H9 (cell line): ENCODE measurements around the gene ANKRD35. TPM values are rescaled to one million over a fixed set of nuclear protein-coding genes. Genes with fewer than 3 reads are reported as not detected.
A peak's percentile ranks its signal among the peaks of the same experiment; 100 is the strongest.

Source experiments
- DNase-seq: peaks from one replicate; pipeline ENCODE4 v3.0.0-alpha.2; 2017
- H2AFZ ChIP-seq: one replicate; pipeline ENCODE4 v1.6.1; 2013; ENCODE audit warnings: mild to moderate bottlenecking, low read length, control low read depth, moderate library complexity
- H2AK5ac ChIP-seq: 2 replicates; pipeline ENCODE4 v1.6.1; 2013; ENCODE audit warnings: low read length, control low read depth, mixed read lengths; ENCODE audit not compliant: insufficient read length
- H2BK120ac ChIP-seq: one replicate; pipeline ENCODE4 v1.6.1; 2013; ENCODE audit warnings: low read depth, mild to moderate bottlenecking, low read length, control low read depth, inconsistent platforms; ENCODE audit not compliant: poor library complexity, severe bottlenecking
- H2BK12ac ChIP-seq: 2 replicates; pipeline ENCODE4 v1.6.1; 2013; ENCODE audit warnings: low read length, control low read depth, mixed read lengths, low read depth; ENCODE audit not compliant: insufficient read length
- H2BK15ac ChIP-seq: 2 replicates; pipeline ENCODE4 v1.6.1; 2013; ENCODE audit warnings: low read depth, low read length, control low read depth
- H2BK20ac ChIP-seq: one replicate; pipeline ENCODE4 v1.6.1; 2013; ENCODE audit warnings: low read depth, mild to moderate bottlenecking, low read length, control low read depth, inconsistent platforms; ENCODE audit not compliant: poor library complexity, severe bottlenecking
- H2BK5ac ChIP-seq: 2 replicates; pipeline ENCODE4 v1.6.1; 2013; ENCODE audit warnings: low read length, control low read depth, mixed read lengths; ENCODE audit not compliant: insufficient read length
- H3K14ac ChIP-seq: 2 replicates; pipeline ENCODE4 v1.6.1; 2013; ENCODE audit warnings: low read length, control low read depth; ENCODE audit not compliant: insufficient read depth
- H3K18ac ChIP-seq: 2 replicates; pipeline ENCODE4 v1.6.1; 2013; ENCODE audit warnings: low read depth, mild to moderate bottlenecking, mixed read lengths, low read length, control low read depth; ENCODE audit not compliant: insufficient read length
- H3K23ac ChIP-seq: 2 replicates; pipeline ENCODE4 v1.6.1; 2013; ENCODE audit warnings: low read length, control low read depth, mixed read lengths, low read depth; ENCODE audit not compliant: insufficient read length
- H3K23me2 ChIP-seq: 2 replicates; pipeline ENCODE4 v1.6.1; 2013; ENCODE audit warnings: low read depth, mild to moderate bottlenecking, mixed read lengths, low read length, control low read depth; ENCODE audit not compliant: insufficient read length, poor library complexity, severe bottlenecking
- H3K27ac ChIP-seq: 2 replicates; pipeline ENCODE4 v1.5.1; 2013; ENCODE audit warnings: low read length, control low read depth, mixed read lengths, low read depth; ENCODE audit not compliant: insufficient read length
- H3K27me3 ChIP-seq: 2 replicates; pipeline ENCODE4 v1.6.1; 2013; ENCODE audit warnings: low read length, control low read depth, inconsistent platforms; ENCODE audit not compliant: insufficient read depth
- H3K4ac ChIP-seq: 2 replicates; pipeline ENCODE4 v1.6.1; 2013; ENCODE audit warnings: low read depth, mild to moderate bottlenecking, control low read depth, inconsistent platforms, low read length, moderate library complexity
- H3K4me1 ChIP-seq: 2 replicates; pipeline ENCODE4 v1.6.1; 2013; ENCODE audit warnings: low read length, control low read depth, inconsistent platforms; ENCODE audit not compliant: insufficient read depth
- H3K4me2 ChIP-seq: 2 replicates; pipeline ENCODE4 v1.6.1; 2013; ENCODE audit warnings: low read length, control low read depth, mixed read lengths; ENCODE audit not compliant: insufficient read length, insufficient read depth
- H3K56ac ChIP-seq: 2 replicates; pipeline ENCODE4 v1.6.1; 2013; ENCODE audit warnings: low read depth, mild to moderate bottlenecking, mixed read lengths, low read length, control low read depth; ENCODE audit not compliant: insufficient read length
- H3K79me1 ChIP-seq: 2 replicates; pipeline ENCODE4 v1.6.1; 2013; ENCODE audit warnings: low read depth, mild to moderate bottlenecking, moderate library complexity, low read length, control low read depth, inconsistent platforms; ENCODE audit not compliant: insufficient read depth, poor library complexity, severe bottlenecking
- H3K79me2 ChIP-seq: 2 replicates; pipeline ENCODE4 v1.6.1; 2013; ENCODE audit warnings: low read length, control low read depth, inconsistent platforms; ENCODE audit not compliant: insufficient read depth
- H3K9ac ChIP-seq: 2 replicates; pipeline ENCODE4 v1.6.1; 2013; ENCODE audit warnings: low read length, control low read depth, mixed read lengths; ENCODE audit not compliant: insufficient read length; ENCODE audit errors: extremely low read depth
- H3K9me3 ChIP-seq: one replicate; pipeline ENCODE4 v1.6.1; 2013; ENCODE audit warnings: low read depth, low read length, inconsistent platforms; ENCODE audit not compliant: control insufficient read depth
- H3T11ph ChIP-seq: one replicate; pipeline ENCODE4 v1.6.1; 2013; ENCODE audit warnings: mild to moderate bottlenecking, low read length, control low read depth, inconsistent platforms
- H4K20me1 ChIP-seq: one replicate; pipeline ENCODE4 v1.6.1; 2013; ENCODE audit not compliant: control insufficient read depth, insufficient read length, insufficient read depth
- H4K5ac ChIP-seq: 2 replicates; pipeline ENCODE4 v1.6.1; 2013; ENCODE audit warnings: low read depth, mild to moderate bottlenecking, mixed read lengths, low read length, control low read depth; ENCODE audit not compliant: insufficient read length
- H4K8ac ChIP-seq: replicated peaks from 2 replicates; pipeline ENCODE4 v1.6.1; 2013; ENCODE audit warnings: low read length, control low read depth, mixed read lengths, low read depth; ENCODE audit not compliant: insufficient read length
- H4K91ac ChIP-seq: 2 replicates; pipeline ENCODE4 v1.6.1; 2013; ENCODE audit warnings: low read depth, mild to moderate bottlenecking, moderate library complexity, mixed read lengths, low read length, control low read depth; ENCODE audit not compliant: insufficient read length
- H3K27ac Mint-ChIP-seq, 3 experiments: 2 replicates in 2 of 3; 3 replicates in 1 of 3; pipeline ENCODE4 v1.8.0; 2020 to 2021; ENCODE audit warnings: mixed read lengths in 3 of 3, mild to moderate bottlenecking in 1 of 3, moderate library complexity in 1 of 3
- H3K27me3 Mint-ChIP-seq: 2 replicates; pipeline ENCODE4 v1.8.0; 2021; ENCODE audit warnings: low read depth, mild to moderate bottlenecking, moderate library complexity, mixed read lengths
- H3K36me3 Mint-ChIP-seq, 3 experiments: 2 replicates in 2 of 3; 3 replicates in 1 of 3; pipeline ENCODE4 v1.8.0; 2020 to 2021; ENCODE audit warnings: low read depth in 3 of 3, mixed read lengths in 3 of 3; ENCODE audit not compliant: insufficient read depth in 1 of 3
- H3K4me1 Mint-ChIP-seq, 2 experiments: 2 replicates each; pipeline ENCODE4 v1.8.0; 2020; ENCODE audit warnings: mixed read lengths in 2 of 2
- H3K4me3 Mint-ChIP-seq, 2 experiments: 2 replicates in 1 of 2; 3 replicates in 1 of 2; pipeline ENCODE4 v1.8.0; 2020 to 2021; ENCODE audit warnings: mild to moderate bottlenecking in 2 of 2, mixed read lengths in 2 of 2, moderate library complexity in 1 of 2
- H3K9me3 Mint-ChIP-seq, 2 experiments: 2 replicates in 1 of 2; 3 replicates in 1 of 2; pipeline ENCODE4 v1.8.0; 2020; ENCODE audit warnings: mild to moderate bottlenecking in 2 of 2, mixed read lengths in 2 of 2, moderate library complexity in 1 of 2
- CTCF ChIP-seq: fragments of 200-600 bp; sonication (generic); conservative IDR thresholded peaks from 3 replicates; pipeline ENCODE4 v1.8.0; 2021; ENCODE audit warnings: antibody characterized with exemption, mild to moderate bottlenecking
- WGBS: extraction: QIAGEN DNeasy Blood & Tissue Kit; methylation state at CpG from one replicate; pipeline ENCODE4 v1.1.7; 2013; ENCODE audit warnings: missing lambda C conversion rate, low lambda C conversion rate, mixed read lengths; ENCODE audit not compliant: insufficient read length; ENCODE audit errors: extremely low coverage; 5-methylcytosine and 5-hydroxymethylcytosine counted together
- total RNA-seq: library from RNA; stranded (reverse); gene quantifications from 2 replicates; pipeline ENCODE4 v1.2.1, GENCODE V29; 2021

The ANKRD35 gene
- total RNA-seq, 1 experiment from 2014 or later, result 0.28 TPM

- Histone ChIP-seq H4K5ac (no peak within 1 kb of the TSS), H3K18ac (peak within 1 kb of the TSS; percentile 55), H2AFZ (no peak within 1 kb of the TSS), H3K23ac (no peak within 1 kb of the TSS), H2BK5ac (no peak within 1 kb of the TSS), H2BK12ac (no peak within 1 kb of the TSS), H4K20me1 (no peaks in the 10 kb centered on the region), H3K79me1 (no peaks in the 10 kb centered on the region), H4K91ac (no peak within 1 kb of the TSS), H3K27ac (no peak within 1 kb of the TSS), H3K9ac (no peak within 1 kb of the TSS), H3K4ac (no peak within 1 kb of the TSS), H3K14ac (peak within 1 kb of the TSS; percentile 72; the same call in 1 of the 2 replicates), H3K27me3 (no peaks in the 10 kb centered on the region), H3T11ph (no peak within 1 kb of the TSS), H3K56ac (no peak within 1 kb of the TSS), H3K23me2 (peaks cover 3% of the 10 kb centered on the region), H3K79me2 (no peaks in the 10 kb centered on the region), H3K4me1 (no peaks in the 10 kb centered on the region), H2AK5ac (no peak within 1 kb of the TSS), H2BK20ac (no peak within 1 kb of the TSS), H4K8ac (no peak within 1 kb of the TSS), H3K4me2 (peak within 1 kb of the TSS; percentile 42), H3K9me3 (no peaks in the 10 kb centered on the region), H2BK15ac (no peak within 1 kb of the TSS), H2BK120ac (no peak within 1 kb of the TSS)
- no CpG with 5 or more reads among the region's 50 CpGs for WGBS
- Mint-ChIP-seq H3K9me3 (no peaks in the 10 kb centered on the region), H3K36me3 (peaks cover 16 to 49% (median 46%) of the 10 kb centered on the region in 3 experiments; a peak in 6 of 7 replicates), H3K4me3 (no peak within 1 kb of the TSS), H3K27me3 (no peaks in the 10 kb centered on the region; the same call in 1 of the 2 replicates), H3K4me1 (peaks cover 6% of the 10 kb centered on the region in 2 experiments; a peak in 2 of 4 replicates), H3K27ac (peak within 1 kb of the TSS in 1 of 3 experiments; percentile 20; a peak in 1 of 7 replicates)
- DNase-seq, result peak; percentile 85
- TF ChIP-seq CTCF, result peak; percentile 98
These were observed 40.0 kb downstream of the ANKRD35 start, which contains the start of gene NUDT17 for GRCh38 chr1:145845514-145846161. Gene NUDT17 (plus strand): TSS chr1:145845630. CDS start chr1:145845641, 11 bp downstream.
